DND-41 (cell line): ENCODE measurements around the gene FBXO8.

Source experiments
- EZH2 ChIP-seq: IDR thresholded peaks from 3 replicates; pipeline ENCODE4 v1.6.1; 2012; ENCODE audit warnings: borderline replicate concordance, low read depth, mild to moderate bottlenecking, moderate library complexity, low read length, inconsistent platforms; ENCODE audit not compliant: severe bottlenecking
- TF ChIP-seq, protein P1 (sequence below): IDR thresholded peaks from 2 replicates; pipeline ENCODE4 v1.5.1; 2012; ENCODE audit warnings: borderline replicate concordance, low read length, moderate library complexity, mild to moderate bottlenecking; ENCODE audit not compliant: poor library complexity, severe bottlenecking; ENCODE audit errors: extremely low read depth

- TF ChIP-seq EZH2: no peak
- TF ChIP-seq, protein P1, sequence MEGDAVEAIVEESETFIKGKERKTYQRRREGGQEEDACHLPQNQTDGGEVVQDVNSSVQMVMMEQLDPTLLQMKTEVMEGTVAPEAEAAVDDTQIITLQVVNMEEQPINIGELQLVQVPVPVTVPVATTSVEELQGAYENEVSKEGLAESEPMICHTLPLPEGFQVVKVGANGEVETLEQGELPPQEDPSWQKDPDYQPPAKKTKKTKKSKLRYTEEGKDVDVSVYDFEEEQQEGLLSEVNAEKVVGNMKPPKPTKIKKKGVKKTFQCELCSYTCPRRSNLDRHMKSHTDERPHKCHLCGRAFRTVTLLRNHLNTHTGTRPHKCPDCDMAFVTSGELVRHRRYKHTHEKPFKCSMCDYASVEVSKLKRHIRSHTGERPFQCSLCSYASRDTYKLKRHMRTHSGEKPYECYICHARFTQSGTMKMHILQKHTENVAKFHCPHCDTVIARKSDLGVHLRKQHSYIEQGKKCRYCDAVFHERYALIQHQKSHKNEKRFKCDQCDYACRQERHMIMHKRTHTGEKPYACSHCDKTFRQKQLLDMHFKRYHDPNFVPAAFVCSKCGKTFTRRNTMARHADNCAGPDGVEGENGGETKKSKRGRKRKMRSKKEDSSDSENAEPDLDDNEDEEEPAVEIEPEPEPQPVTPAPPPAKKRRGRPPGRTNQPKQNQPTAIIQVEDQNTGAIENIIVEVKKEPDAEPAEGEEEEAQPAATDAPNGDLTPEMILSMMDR: no peak
Observed at GRCh38 chr4:174281182-174281737, 2.2 kb downstream of the FBXO8 start.
